ENCODE data around the gene SYTL2.

The SYTL2 gene

GRCh38 chr11:85826116-85826855, 15.3 kb upstream of the SYTL2 start:
- no peak for DNase-seq (ENCODE audit: low read depth)

- no peak for DNase-seq (ENCODE audit: low read depth)
Observed at GRCh38 chr11:85825616-85826015, 14.7 kb upstream of the SYTL2 start.

GRCh38 chr11:85823816-85824215, 12.9 kb upstream of the SYTL2 start:
- no peak for DNase-seq (ENCODE audit: low read depth)

GRCh38 chr11:85822814-85823213, 11.9 kb upstream of the SYTL2 start:
- no peak for DNase-seq (ENCODE audit: low read depth)

- no peak for DNase-seq (ENCODE audit: low read depth)
Observed at GRCh38 chr11:85821636-85822035, 10.7 kb upstream of the SYTL2 start.

GRCh38 chr11:85819441-85819840, 8.5 kb upstream of the SYTL2 start:
- no peak for DNase-seq (ENCODE audit: low read depth)

- DNase-seq (ENCODE audit: low read depth), result no peak
Observed at GRCh38 chr11:85815186-85815931, 4.4 kb upstream of the SYTL2 start.

- DNase-seq (ENCODE audit: low read depth), result no peak
Observed at GRCh38 chr11:85813721-85814120, 2.8 kb upstream of the SYTL2 start.

GRCh38 chr11:85811624-85812023, 683 bp upstream of the SYTL2 start:
- no peak for DNase-seq (ENCODE audit: low read depth)

- DNase-seq (ENCODE audit: low read depth), result no peak
Observed at GRCh38 chr11:85810521-85810870, 445 bp downstream of the SYTL2 start.

GRCh38 chr11:85809863-85810262, 1.1 kb downstream of the SYTL2 start:
- DNase-seq (ENCODE audit: low read depth), result no peak

- DNase-seq (ENCODE audit: low read depth), result no peak
Observed at GRCh38 chr11:85809191-85809590, 1.8 kb downstream of the SYTL2 start.

- DNase-seq (ENCODE audit: low read depth), result no peak
Observed at GRCh38 chr11:85806876-85807275, 4.1 kb downstream of the SYTL2 start.

- DNase-seq (ENCODE audit: low read depth), result no peak
Observed at GRCh38 chr11:85806016-85806415, 4.9 kb downstream of the SYTL2 start.

GRCh38 chr11:85805387-85805786, 5.6 kb downstream of the SYTL2 start:
- no peak for DNase-seq (ENCODE audit: low read depth)

GRCh38 chr11:85803920-85804319, 7.0 kb downstream of the SYTL2 start:
- DNase-seq (ENCODE audit: low read depth), result no peak

GRCh38 chr11:85803303-85803702, 7.6 kb downstream of the SYTL2 start:
- no peak for DNase-seq (ENCODE audit: low read depth)

GRCh38 chr11:85801527-85801926, 9.4 kb downstream of the SYTL2 start:
- no peak for DNase-seq (ENCODE audit: low read depth)

- no peak for DNase-seq (ENCODE audit: low read depth)
Observed at GRCh38 chr11:85800595-85801342, 10.2 kb downstream of the SYTL2 start.

GRCh38 chr11:85799142-85799541, 11.8 kb downstream of the SYTL2 start:
- no peak for DNase-seq (ENCODE audit: low read depth)

GRCh38 chr11:85798361-85798760, 12.6 kb downstream of the SYTL2 start:
- DNase-seq (ENCODE audit: low read depth), result no peak

GRCh38 chr11:85795712-85796487, 15.0 kb downstream of the SYTL2 start:
- DNase-seq (ENCODE audit: low read depth), result no peak
